ENCODE results near the gene NCAPH2.
A peak's percentile ranks its signal among the peaks of the same experiment; 100 is the strongest.
"Not testable (repeated sequence)": the region's sequence is repeated elsewhere in the genome, so short reads cannot be mapped to it uniquely, and the experiment has no call there.

The NCAPH2 gene

DNA sequence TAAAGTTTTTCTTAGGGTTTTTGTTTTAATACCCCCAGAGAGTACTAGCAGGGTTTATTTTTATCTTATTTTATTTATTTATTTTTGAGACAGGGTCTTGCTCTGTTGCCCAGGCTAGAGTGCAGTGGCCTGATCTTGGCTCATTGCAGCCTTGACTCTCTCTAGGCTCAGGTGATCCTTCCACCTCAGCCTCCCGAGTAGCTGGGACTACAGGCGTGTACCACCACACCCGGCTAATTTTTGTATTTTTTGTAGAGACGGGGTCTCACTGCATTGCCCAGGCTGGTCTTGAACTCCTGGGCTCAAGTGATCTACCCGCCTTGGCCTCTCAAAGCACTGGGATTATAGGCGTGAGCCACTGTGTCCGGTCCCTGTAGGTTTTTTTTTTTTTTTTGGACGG lies 12.2 kb downstream of the NCAPH2 start:
- not testable (repeated sequence) for FAIRE-seq

DNA sequence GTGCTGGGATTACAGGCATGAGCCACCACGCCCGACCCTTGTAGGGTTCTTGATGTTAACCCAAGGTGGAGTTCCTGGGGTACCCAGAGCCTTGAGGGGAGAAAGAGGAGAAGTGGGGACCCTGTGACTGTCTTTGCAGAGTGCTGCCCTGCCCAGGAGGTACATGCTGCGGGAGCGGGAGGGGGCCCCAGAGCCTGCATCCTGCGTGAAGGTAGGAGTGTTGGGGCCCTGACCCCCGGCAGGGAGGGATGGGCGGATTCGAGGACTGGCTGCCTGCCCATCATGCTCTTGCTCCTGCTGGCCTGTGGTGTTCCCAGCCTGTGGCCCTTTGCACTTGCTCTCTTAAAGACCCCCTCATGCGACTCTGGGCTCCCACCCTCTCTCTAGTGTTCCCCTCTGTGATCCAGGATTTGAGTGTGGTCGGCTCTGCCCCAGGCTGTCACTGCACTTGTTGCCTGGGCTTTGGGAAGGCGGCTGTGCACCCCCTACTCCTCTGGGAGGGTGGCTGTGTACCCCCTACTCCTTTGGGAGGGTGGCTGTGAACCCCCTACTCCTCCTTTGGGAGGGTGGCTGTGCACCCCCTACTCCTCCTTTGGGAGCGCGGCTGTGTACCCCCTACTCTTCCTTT lies 12.9 kb downstream of the NCAPH2 start:
- no peak for FAIRE-seq

DNA sequence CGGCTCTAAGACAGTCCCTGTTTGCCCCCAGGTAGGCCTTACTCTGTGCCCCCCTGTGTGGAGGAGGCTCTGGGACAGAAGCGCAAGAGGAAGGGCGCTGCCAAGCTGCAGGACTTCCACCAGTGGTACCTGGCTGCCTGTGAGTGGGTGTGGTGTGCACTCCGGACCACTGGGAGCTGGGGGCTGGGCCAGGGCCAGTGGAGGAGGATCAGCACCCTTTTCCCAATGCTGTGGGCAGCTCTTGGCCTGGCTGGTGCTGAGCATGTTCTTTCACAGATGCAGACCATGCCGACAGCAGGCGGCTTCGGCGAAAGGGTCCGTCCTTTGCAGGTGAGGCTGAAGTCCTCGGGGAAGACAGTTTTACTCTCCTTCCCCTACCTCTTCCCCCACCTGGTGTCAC lies 13.7 kb downstream of the NCAPH2 start:
- FAIRE-seq: no peak

DNA sequence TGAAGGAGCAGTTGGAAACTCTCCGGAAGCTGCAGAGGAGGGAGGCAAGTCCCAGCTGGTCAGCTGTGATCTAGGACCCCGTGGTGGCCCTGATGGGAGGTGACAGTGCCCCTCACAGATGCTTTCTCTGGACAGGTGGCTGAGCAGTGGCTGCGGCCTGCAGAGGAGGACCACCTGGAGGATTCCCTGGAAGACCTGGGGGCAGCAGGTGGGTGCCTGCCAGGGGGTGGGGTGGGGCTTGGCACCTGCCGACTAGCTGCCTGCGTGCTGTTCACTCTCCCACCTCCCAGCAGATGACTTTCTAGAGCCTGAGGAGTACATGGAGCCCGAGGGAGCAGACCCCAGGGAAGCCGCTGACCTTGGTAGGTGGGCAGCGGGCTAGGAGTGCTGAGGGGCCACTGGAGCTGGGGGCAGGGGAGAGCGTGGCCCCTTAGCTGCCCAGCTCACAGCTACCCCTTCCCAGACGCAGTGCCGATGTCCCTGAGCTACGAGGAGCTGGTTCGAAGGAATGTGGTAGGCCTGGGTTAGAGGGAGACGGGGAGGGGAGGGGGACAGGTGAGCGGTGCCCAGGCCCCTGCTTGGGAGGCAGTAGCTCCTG lies 14.3 kb downstream of the NCAPH2 start:
- FAIRE-seq: no peak

DNA sequence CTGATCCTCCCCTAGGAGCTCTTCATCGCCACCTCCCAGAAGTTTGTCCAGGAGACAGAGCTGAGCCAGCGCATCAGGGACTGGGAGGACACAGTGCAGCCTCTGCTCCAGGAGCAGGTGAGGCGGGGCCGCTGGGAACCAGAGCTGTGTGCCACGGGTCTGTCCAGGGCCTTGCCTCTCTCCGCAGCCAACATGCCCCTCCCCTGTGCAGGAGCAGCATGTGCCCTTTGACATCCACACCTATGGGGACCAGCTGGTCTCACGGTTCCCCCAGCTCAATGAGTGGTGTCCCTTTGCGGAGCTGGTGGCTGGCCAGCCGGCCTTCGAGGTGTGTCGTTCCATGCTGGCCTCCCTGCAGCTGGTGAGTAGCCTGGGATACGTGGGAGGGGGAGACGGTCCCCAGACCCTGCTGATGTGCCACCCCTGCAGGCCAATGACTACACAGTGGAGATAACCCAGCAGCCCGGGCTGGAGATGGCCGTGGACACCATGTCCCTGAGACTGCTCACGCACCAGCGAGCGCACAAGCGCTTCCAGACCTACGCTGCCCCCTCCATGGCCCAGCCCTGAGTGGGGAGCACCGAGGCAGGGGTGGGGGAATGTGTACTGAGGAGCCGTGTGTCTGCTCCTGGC lies 14.9 kb downstream of the NCAPH2 start:
- FAIRE-seq: no peak

DNA sequence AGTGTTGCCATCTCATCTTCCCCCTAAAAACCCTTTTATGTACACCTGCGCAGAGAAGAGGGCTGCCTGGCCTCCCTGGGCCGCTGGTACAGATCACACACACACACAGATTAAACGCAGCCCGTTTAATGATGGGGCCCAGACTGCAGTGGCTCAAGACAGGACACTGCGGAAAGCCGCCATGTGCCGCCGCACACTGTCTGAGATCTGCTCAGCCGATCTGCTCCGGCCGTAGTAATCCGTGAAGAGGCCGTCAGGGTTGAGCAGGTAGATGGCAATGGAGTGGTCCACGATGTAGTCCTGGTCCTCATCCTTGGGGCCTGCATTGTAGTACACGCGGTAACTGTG lies 15.4 kb downstream of the NCAPH2 start:
- FAIRE-seq: no peak

DNA sequence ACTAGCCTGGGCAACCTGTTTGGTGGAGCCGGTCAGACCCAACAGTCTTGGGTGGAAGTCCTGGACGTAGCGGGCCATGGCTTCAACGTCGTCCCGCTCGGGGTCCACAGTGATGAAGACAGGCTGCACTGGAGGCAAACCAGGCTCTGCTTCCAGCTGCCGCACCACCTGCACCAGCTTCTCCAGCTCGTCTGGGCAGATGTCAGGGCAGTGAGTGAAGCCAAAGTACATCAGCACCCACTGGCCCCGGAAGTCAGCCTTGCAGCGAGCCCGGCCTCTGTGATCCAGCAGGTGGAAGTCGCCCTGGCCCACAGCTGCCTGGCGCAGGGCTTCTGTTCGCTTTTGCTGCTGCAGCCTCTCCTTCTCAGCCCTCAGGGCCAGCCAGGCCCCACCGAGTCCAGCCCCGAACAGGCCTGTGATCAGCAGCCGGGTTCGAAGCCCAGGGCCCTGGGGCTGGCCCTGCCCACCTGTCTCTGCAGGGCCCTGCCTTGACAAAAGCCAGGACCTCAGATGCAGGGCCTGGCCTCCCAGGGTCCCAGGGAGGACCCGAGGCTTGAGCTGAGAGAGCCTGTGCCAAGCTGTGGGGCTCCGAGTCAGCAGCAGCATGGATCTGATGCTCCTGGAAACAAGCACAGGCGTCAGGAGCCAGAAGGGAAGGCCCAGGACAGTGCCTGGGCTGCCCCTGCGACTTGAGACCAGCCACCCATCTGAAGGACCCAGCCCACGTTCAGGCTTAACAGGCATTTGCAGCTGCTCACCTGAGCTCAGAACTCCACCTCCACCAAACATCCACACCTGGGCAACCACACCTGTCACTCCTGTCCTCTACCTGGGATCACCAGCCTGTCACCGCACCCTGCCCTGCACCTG lies 16.0 kb downstream of the NCAPH2 start:
- no peak for FAIRE-seq

DNA sequence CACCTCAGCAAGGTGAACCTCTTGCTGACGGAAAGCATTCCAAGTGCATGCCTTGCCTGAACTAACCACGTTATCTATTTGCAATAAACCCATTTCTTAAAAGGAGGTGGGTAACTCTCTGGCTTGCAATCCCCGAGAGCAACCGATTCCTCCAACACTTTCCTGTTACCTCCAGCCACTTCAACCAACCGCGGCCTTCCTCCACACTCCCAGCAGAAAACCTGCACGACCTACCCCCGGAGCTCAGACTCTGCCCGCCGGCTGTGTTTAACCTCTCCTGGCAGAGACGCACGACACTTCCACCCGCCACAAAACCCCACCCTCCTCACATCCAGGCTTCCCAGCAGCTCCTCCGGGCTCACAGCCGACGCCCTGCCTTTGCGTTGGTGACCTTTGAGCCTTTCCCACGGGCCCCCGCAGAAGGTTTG lies 16.7 kb downstream of the NCAPH2 start:
- FAIRE-seq: no peak

DNA sequence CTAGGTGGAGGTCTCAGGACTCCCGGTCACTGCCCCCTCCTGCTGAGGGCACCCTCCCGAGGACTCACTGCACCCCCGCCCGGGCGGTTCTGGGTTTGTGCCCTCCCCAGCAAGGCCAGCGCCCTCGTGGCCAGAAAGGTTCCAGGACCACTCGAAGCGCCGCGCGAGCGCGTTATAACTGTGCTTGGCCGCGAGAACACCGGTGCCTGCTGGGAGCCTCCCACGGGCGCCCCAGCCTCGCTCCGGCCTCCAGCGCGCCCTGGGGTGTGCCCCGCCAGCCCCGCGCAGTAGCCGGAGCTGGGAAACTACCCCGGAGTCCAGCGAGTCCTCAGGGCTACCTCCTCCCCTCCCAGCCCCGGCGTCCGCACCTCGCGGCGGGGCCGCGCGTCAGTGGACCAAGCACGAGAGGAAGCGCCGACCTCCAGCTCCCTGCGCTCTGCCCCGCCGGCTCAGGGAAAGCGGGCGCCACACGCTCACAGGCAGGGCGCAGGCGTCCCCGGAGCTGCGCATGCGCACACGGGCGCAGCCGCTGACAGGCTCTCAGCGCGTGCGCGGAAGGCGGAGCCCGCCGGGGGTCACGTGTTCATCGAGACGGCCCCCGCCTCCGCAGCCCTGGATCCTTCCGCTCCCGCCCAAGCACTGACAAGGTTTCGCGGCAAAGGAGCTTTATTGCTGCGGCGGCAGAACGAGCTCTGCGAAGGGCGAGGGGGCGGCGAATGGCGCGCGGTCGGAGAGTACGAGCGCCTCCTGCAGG lies 17.3 kb downstream of the NCAPH2 start, which contains the start of gene SCO2:
TSS of gene SCO2 (minus strand) at position 495 of the 754 bp plus-strand sequence. CDS start 1,187 bp downstream, outside the sequence.
- peak; percentile 50 for FAIRE-seq

DNA sequence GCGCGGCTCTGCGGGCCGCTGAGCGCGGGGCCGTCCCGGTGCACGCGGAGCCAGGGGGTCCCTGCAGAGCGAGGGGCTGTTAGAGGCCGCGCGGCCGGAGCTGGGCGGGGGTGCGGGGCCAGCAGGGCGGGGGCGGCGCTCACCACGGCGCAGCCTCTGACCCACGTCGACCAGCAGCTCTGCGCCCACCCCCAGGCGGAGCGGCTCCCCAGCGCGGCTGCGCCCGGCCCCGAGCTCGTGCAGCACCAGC lies 17.8 kb downstream of the NCAPH2 start:
- FAIRE-seq: no peak

DNA sequence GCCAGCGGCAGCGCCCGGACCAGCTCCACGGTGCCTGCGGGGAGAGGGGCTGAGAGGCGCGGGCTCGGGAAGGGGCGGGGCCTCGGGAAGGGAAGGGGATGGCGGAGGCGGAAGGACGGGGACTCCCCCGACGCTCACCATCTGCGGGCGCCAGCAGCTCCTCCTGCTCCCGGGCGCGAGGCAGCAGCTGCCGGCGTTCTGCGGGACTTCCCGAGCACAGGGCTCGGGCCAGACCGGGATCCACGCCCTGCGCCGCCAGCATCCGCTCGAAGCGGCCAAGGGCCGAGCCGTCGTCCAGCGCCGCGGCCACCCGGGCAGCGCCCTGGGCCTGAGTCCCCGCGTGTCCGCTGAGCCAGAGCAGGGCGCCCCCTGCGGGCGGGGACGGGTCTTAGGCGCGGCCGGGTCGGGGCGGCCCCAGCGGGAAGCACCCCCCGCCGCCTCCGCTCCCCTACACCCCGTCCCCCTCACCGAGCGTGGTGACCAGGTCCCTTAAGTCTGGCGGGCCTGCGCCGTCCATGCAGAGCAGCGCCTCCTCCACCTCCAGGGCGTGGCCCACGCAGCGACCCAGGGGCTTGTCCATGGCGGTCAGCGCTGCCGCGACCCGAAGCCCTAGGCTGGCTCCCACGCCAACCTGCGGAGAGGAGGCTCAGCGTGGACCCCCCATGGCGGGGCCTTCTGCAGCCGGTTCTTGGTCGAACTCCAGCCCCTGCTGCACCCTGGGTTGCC lies 18.2 kb downstream of the NCAPH2 start:
- FAIRE-seq: no peak

DNA sequence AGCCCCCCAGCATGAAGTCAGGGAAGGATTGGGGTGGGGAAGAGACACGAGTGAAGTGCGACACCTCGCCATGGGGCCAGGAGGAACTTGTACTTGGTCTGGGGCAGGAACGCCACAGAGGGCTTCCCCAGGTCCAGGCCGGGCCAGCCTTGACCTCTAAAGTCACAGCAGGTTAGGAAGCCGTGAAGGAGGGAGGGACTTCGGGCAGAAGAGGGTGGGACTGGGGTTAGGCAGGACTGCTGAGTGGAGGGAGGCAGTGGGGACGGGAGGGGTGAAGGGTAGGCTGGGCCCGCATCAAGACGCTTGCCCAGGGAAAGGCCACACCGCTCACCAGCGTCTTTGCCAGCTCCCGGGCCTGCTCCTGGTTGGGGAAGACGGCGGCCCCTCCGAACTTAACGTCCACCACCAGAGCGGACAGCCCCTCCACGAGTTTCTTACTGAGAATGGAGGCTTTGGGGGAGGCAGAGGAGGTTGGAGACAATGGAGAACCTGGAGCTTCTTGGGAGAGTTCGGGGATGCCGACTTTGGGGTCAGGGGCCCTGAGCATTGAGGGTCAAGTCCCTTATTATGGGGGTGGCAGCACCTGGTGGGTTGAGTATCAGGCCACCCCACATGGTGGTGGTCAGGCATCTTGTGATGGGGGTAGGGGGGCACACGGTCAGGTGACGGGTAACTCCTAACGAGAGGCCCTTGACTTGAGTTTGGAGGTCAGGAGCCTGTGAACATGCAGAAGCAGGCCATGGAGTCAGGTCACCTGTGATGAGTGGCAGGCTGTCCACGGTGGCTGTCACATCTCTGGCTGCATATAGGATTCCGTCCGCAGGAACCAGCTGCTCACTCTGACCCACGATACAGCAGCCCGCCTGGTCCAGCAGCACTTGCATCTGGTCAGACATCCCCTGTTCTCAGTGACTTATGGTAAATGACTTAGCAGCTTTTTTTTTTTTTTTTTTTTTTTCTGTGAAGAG lies 19.1 kb downstream of the NCAPH2 start:
- FAIRE-seq: no peak

DNA sequence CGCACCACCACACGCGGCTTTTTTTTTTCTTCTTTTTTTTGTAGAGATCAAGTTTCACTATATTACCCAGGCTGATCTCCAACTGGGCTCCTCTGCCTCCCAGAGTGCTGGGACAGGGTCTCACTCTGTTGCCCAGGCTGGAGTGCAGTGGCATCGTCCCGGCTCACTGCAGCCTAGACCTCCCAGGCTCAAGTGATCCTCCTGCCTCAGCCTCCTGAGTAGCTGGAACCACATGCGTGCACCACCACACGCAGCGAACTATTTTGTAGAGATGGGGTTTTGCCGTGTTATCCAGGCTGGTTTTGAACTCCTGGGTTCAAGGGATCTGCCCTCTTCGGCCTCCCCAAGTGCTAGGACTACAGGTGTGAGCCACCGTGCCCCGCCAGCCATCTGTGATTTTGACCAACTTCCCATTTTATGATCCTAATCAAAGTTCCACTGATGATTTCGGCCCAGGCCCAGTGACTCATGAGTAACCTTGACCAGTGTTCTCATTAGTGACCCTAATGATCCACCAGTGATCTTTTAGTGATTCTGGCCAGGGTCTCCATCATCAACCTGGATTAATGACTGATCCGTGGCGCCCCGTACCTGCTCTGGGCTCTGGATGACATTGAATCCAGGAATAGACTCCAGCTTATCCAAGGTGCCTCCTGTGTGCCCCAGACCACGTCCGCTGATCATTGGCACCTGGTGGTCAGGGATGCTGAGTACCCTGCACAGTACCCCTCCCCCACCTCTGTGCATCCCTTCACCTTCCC lies 20.1 kb downstream of the NCAPH2 start:
- FAIRE-seq: no peak

DNA sequence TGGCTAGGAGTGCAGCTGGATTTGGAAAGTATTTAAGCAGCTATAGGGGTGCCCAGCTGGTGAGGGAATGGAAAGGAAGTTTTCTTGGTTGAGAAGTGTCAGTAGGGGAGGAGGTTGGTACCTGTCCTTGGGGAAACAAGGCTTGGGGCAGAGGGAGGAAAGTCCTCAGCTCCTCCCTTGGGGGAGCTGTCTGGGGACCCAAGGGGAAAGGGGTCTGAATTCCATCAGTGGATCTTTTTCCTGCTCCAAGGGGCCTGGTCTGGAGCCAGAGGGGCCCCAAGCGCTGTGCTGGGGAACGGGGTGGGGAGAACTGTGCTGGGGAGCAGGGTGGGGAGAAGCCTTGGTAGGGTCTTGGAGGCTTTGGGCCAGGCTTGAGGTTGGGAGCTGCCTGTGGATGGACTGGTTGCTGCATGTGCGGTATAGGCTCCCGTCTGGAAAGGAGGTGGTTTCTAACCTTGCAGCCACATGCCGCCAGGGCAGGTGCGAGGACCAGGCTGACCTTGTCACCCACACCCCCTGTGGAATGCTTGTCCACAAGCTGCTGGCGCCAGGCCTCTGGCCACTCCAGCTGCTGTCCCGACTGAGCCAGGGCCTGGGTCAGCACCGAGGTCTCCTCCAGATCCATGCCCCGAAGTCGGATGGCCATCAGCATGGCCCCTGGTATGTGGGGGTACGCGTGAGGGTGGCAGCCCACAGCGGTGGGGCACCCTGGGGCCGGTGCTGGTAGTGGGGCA lies 20.8 kb downstream of the NCAPH2 start:
- no peak for FAIRE-seq

DNA sequence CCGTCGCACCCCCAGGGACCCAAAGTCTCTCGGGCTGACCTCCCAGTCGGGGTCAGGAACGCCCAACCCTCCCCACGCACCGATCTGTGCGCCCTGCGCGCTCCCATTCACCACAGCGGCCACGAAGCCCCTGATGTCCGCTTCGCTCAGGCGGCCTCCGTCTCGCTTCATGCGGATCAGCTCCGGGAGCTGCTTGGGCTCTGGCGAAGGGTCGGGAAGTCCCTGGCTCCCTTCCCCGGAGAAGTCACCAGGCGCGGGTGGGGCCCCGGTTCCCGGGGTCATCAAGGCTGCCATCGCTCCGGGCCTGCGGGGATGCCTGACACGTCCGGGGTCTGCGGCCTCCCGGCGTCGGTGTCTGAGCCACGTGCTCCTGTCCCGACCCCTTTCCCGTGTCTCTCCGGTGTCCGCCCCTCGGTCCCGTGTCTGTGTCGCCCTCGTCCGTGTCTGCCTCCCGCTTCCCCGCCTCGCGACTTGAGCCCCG lies 21.4 kb downstream of the NCAPH2 start:
- no peak for FAIRE-seq

DNA sequence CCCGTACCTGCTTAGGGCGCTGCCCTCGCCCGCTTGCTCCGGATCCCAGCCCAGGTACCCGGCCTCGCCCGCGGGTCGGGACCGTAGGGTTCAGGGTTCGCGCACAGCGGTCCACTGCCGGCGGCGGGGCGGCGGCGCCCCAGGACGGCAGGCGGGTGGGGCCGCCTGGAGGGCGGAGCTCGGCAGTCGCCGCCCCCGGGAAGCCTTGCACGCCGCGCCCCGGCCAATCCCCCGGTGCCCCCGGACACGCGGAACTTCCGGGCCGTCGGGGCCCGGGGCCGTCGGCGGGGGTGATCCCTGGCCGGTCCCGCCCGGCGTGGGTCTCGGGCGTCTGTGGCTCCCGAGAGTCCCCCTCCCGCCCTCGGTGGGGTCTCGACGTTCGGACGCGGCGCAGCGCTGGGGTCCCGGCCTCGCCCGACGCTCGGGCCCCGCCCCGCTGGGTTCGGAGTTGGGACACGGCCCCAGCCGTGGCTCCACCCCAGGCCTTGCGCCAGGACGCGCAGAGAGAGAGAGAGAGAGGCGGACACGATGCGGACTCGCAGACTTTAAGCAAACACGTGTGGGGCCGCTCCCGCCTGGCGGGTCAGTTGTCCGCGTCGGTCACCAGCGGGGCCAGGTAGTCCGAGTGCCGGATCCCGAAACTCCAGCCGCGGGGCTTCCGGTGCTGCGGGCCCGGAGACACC lies 22.0 kb downstream of the NCAPH2 start, which contains the start of gene TYMP:
TSS of gene TYMP (minus strand) at position 116 of the 683 bp plus-strand sequence. CDS start 303 bp downstream, outside the sequence.
- FAIRE-seq: no peak

DNA sequence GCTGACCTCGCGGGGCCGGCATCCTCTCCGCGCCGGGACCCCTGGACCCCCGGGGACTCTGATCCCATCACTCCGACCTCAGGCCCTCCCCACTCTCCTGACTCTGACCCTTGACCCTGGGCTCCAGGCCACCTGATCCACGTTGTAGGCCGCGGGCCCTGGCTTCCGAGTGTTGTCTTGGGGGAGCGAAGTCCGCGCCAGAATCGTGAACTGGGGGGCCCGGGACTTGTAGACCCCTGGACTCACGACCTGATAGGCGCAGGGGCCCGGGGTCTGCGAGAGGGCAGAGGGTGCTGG lies 22.5 kb downstream of the NCAPH2 start:
- no peak for FAIRE-seq

DNA sequence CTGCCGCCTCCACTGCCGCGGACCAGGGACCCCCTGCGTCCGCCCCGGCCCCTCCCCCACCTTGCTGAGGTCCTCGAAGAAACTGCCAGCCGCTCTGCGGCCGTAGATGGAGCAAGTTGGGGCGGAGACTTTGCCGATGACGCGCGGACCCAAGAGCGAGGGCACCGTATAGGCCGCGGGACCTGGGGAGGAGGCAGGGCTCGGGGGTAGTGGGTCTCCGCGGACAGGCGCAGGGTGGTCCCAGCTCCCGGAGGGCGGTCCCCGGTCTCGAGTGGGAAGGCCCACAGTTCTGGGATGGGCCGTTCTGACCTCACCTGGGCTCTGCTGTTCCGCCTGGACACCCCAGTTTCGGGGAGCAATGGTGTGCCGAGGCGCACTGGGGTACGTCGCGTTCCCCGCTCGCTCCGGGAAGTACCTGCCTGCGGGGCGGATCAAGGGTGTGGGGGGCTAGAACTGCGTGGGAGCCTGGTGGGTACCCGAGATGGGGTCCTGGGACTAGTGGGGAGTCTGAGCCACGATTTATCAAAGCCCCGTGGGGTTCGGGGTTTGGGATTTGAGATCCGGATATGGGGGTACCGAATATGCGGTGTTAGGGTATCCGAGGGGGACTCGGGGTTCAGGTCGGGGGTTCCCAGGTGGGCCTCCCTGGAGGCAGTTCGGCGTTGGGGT lies 23.0 kb downstream of the NCAPH2 start:
- FAIRE-seq: no peak
